ENCODE measurements around the gene RAB4B.
A peak's percentile ranks its signal among the peaks of the same experiment; 100 is the strongest.
"Not testable (repeated sequence)": the region's sequence is repeated elsewhere in the genome, so short reads cannot be mapped to it uniquely, and the experiment has no call there.

RAB4B gene

GRCh38 chr19:40801426-40802299 lies 23.6 kb downstream of the RAB4B start:
- DNase-seq (ENCODE audit: low read depth in 2 of 3, low spot score in 1 of 3): no peak

GRCh38 chr19:40802300-40803169 lies 24.5 kb downstream of the RAB4B start:
- DNase-seq (ENCODE audit: low read depth in 2 of 3, low spot score in 1 of 3): no peak

GRCh38 chr19:40803170-40803856 lies 25.3 kb downstream of the RAB4B start:
- DNase-seq (ENCODE audit: low read depth in 2 of 3, low spot score in 1 of 3): no peak

GRCh38 chr19:40803857-40804782 lies 26.1 kb downstream of the RAB4B start:
- peak in 2 of 3 donors; percentile 34 to 36 for DNase-seq (ENCODE audit: low read depth in 2 of 3, low spot score in 1 of 3)

- DNase-seq (ENCODE audit: low read depth in 2 of 3, low spot score in 1 of 3): no peak
Observed at GRCh38 chr19:40804783-40805242, 26.8 kb downstream of the RAB4B start.

GRCh38 chr19:40805258-40805868 lies 27.3 kb downstream of the RAB4B start:
- no peak for DNase-seq (ENCODE audit: low read depth in 2 of 3, low spot score in 1 of 3)

GRCh38 chr19:40806423-40807146 lies 28.5 kb downstream of the RAB4B start:
- peak; percentile 61 to 79 (median 72) for DNase-seq (ENCODE audit: low read depth in 2 of 3, low spot score in 1 of 3)

- no peak for DNase-seq (ENCODE audit: low read depth in 2 of 3, low spot score in 1 of 3)
Observed at GRCh38 chr19:40807147-40808020, 29.3 kb downstream of the RAB4B start.

GRCh38 chr19:40808021-40808325 lies 29.9 kb downstream of the RAB4B start:
- no peak for DNase-seq (ENCODE audit: low read depth in 2 of 3, low spot score in 1 of 3)

GRCh38 chr19:40808497-40808896 lies 30.4 kb downstream of the RAB4B start:
- DNase-seq (ENCODE audit: low read depth in 2 of 3, low spot score in 1 of 3): no peak

- DNase-seq (ENCODE audit: low read depth in 2 of 3, low spot score in 1 of 3): no peak
Observed at GRCh38 chr19:40809358-40810086, 31.5 kb downstream of the RAB4B start.

GRCh38 chr19:40810160-40810559 lies 32.1 kb downstream of the RAB4B start:
- no peak for DNase-seq (ENCODE audit: low read depth in 2 of 3, low spot score in 1 of 3)

GRCh38 chr19:40810649-40811408 lies 32.8 kb downstream of the RAB4B start:
- peak in 2 of 3 donors; percentile 44 to 49 for DNase-seq (ENCODE audit: low read depth in 2 of 3, low spot score in 1 of 3)

GRCh38 chr19:40811478-40812341 lies 33.7 kb downstream of the RAB4B start:
- no peak for DNase-seq (ENCODE audit: low read depth in 2 of 3, low spot score in 1 of 3)

GRCh38 chr19:40812571-40812970 lies 34.5 kb downstream of the RAB4B start:
- DNase-seq (ENCODE audit: low read depth in 2 of 3, low spot score in 1 of 3): not testable (repeated sequence)

GRCh38 chr19:40813182-40813581 lies 35.1 kb downstream of the RAB4B start:
- DNase-seq (ENCODE audit: low read depth in 2 of 3, low spot score in 1 of 3): no peak

All from stimulated activated CD4-positive, alpha-beta T cell treated with anti-CD3 and anti-CD28 coated beads, Interleukin-12 subunit alpha, Interleukin-12 subunit beta, amount 100 ng/mL, for 48 hours (primary cell).